GM12801 (cell line): Measurements from ENCODE around the gene SAP30BP.

ENCODE experiments used
- TF ChIP-seq, protein P1 (sequence below): IDR thresholded peaks from one replicate; pipeline ENCODE4 v1.5.1; 2011; ENCODE audit warnings: control low read depth; ENCODE audit not compliant: insufficient read length; ENCODE audit errors: extremely low read depth

Gene SAP30BP

DNA sequence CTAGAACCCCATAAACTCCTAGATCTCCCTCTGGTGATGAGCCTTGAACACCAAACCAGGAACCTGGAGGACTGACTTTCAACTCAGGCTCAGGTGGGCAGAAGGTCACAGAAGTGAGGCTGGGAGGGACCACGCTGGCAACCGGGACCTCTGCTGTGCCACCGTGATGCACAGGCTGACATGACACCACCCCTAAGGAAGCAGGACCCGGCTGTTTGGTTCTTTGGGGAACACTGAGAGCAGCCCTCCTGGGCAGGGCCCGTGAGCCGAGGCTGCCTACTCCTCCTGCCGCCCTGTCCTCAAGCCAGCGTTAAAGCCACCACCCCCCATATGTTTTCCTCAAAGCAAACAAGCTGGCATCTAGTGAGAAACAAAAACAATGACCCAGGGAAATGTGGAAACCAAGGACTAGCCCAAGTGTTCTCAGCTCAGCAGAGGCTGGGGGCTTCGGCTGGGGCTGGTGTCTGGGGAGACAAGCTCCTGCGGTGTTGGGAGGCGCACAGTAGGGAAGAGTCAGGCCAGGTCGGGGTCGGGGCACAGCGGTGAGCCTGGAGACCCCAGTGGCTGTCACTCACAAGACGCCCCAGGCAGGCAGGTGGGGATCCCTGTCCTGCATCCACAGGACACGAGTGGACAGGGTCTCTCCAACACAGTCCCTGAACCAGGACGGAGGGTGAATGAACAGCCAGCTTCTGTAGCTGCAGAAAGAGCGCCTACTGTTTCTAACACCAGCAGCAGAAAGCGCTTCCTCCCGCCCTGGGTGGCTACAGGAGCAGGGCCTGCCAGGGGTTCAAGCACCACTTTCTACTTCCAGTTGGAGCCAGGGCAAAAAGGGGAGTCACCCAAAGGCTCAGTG is 32.2 kb upstream of the SAP30BP start:
- TF ChIP-seq, protein P1, sequence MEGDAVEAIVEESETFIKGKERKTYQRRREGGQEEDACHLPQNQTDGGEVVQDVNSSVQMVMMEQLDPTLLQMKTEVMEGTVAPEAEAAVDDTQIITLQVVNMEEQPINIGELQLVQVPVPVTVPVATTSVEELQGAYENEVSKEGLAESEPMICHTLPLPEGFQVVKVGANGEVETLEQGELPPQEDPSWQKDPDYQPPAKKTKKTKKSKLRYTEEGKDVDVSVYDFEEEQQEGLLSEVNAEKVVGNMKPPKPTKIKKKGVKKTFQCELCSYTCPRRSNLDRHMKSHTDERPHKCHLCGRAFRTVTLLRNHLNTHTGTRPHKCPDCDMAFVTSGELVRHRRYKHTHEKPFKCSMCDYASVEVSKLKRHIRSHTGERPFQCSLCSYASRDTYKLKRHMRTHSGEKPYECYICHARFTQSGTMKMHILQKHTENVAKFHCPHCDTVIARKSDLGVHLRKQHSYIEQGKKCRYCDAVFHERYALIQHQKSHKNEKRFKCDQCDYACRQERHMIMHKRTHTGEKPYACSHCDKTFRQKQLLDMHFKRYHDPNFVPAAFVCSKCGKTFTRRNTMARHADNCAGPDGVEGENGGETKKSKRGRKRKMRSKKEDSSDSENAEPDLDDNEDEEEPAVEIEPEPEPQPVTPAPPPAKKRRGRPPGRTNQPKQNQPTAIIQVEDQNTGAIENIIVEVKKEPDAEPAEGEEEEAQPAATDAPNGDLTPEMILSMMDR, result no peak

DNA sequence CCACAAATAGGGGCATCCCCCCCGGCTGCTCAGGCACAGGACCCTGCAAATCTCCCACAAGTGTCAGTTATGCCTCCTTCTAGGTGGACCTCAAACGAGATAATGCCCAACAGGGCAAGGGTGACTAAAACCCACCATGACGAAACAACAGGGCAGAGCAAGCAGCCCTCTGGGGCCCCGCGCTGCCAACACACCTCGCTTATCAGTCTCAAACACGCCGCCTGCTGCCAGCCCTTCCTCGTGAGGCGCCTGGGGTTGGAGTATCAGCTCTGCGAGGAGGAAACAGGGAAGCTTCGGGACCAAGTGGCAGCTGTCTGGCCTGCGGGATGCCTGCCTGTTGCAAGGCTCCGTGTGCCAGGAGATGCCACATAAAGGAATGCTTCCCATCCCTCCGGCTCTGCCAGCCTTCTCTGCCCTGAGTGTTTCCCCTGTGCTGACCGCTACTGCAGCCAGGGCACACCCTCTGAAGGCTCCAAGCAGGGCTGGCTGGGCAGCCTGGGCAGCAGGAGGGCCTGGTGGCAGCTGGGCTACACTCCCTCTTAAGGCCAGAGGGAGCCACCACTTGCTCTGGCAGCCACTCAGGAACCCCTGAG is 31.4 kb upstream of the SAP30BP start:
- TF ChIP-seq, protein P1, result no peak

GRCh38 chr17:75636381-75637142 is 30.6 kb upstream of the SAP30BP start:
- TF ChIP-seq, protein P1, result no peak

GRCh38 chr17:75637143-75637538 is 30.0 kb upstream of the SAP30BP start:
- TF ChIP-seq, protein P1, result no peak

DNA sequence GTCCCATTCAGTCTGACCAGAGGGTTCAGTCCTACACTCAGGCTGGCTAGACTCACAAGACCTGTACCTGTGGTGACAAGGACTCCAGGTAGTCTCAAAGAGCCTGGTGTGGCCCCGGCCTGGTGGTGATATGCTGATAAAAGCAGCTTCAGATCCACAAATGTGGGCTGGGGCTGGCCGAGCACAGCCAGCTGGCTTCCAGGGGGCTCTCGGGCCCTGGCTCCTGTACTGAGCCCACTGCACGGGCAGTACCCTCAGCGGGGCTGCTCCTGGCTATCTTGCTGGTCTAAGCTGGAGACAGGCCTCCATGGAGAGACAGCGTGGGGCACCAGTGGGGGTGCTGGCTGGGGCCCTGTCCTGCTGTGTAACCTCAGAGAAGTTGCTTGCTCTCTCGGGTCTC is 29.6 kb upstream of the SAP30BP start:
- TF ChIP-seq, protein P1, result no peak

GRCh38 chr17:75638893-75639292 is 28.2 kb upstream of the SAP30BP start:
- TF ChIP-seq, protein P1, result no peak

- TF ChIP-seq, protein P1, result no peak
Observed at GRCh38 chr17:75639327-75639726, 27.8 kb upstream of the SAP30BP start.
